ENCODE measurements around the gene OMG.

- TF ChIP-seq POLR2A (IDR thresholded peaks at IDR 0.05) (no peak), CTCF (IDR thresholded peaks at IDR 0.05) (no peak), POLR2AphosphoS5 (IDR thresholded peaks at IDR 0.05) (no peak), EP300 (IDR thresholded peaks at IDR 0.05) (no peak)
Measured at GRCh38 chr17:31327534-31328159, 30.6 kb upstream of the OMG start.
